ENCODE results near the gene ZSCAN16.

GRCh38 chr6:28171271-28171670 lies 46.9 kb downstream of the ZSCAN16 start:
- TF ChIP-seq CTCF (conservative IDR thresholded peaks at IDR 0.05; ENCODE audit: low read depth in 2 of 2) (no peak), EZH2 (IDR thresholded peaks at IDR 0.05; ENCODE audit: low read depth, unreplicated experiment) (no peak), POLR2AphosphoS5 (IDR thresholded peaks at IDR 0.05; ENCODE audit: low read depth) (no peak), REST (IDR thresholded peaks at IDR 0.05; ENCODE audit: unreplicated experiment) (no peak), JUNB (IDR thresholded peaks at IDR 0.05; ENCODE audit: unreplicated experiment) (no peak)
